HCT116 (cell line): ENCODE data around the gene ARID5B. TPM values are rescaled to one million over a fixed set of nuclear protein-coding genes. Genes with fewer than 3 reads are reported as not detected.

ENCODE experiments used
- ATAC-seq: fragments of 200-7000 bp; cut with Tn5 transposase; 2 replicates; pipeline ENCODE4 v1.9.1; 2020; ENCODE audit warnings: mild to moderate bottlenecking, moderate library complexity
- BruUV-seq: library from RNA; stranded (reverse); fragments of 400-500 nt; replicated peaks from 2 replicates; lab custom pipeline; 2021; lab: Mats Ljungman, UMichigan
- CTCF ChIA-PET: fragments of 300-600 bp; sonication (Branson Sonifier 250); formaldehyde crosslinking; loops from one replicate; lab custom pipeline; 2021; ENCODE audit warnings: antibody characterized with exemption; lab: Charles Lee
- POLR2A ChIA-PET: fragments of 300-600, 350-600 bp; sonication (Branson Sonifier 250); formaldehyde crosslinking; loops from one replicate; lab custom pipeline; 2021; ENCODE audit warnings: antibody characterized with exemption; lab: Charles Lee
- RAD21 ChIA-PET, 2 experiments: fragments of 300-600 bp; sonication (Branson Sonifier 250); formaldehyde crosslinking; loops; one replicate each; lab custom pipeline; 2023; ENCODE audit warnings: low total read pairs in 2 of 2; ENCODE audit not compliant: uncharacterized antibody in 2 of 2, unreplicated experiment in 2 of 2, low non-redundant PET in 1 of 2; lab: Charles Lee
- DNase-seq: peaks from one replicate; pipeline ENCODE4 v3.0.0-alpha.2; 2010; ENCODE audit warnings: low read depth, low spot score
- H2AFZ ChIP-seq: fragments of 200-600 bp; shearing (Covaris generic), sonication (generic); 2 replicates; pipeline ENCODE4 v1.6.1; 2017; ENCODE audit warnings: low read depth, mixed run types, mixed read lengths, antibody characterized with exemption, low read length; ENCODE audit not compliant: poor library complexity, severe bottlenecking
- H3K27ac ChIP-seq: 2 replicates; pipeline ENCODE4 v1.5.1; 2012; ENCODE audit warnings: low read depth, low read length
- H3K27me3 ChIP-seq: fragments of 200-600 bp; sonication (generic); 2 replicates; pipeline ENCODE4 v1.6.1; 2016; ENCODE audit warnings: mixed run types, low read length, mixed read lengths; ENCODE audit not compliant: insufficient read depth
- H3K36me3 ChIP-seq, 2 experiments: fragments of 200-500 bp in 1 of 2; fragments of 200-600 bp in 1 of 2; sonication (Bioruptor generic) in 1 of 2; sonication (generic) in 1 of 2; 2 replicates each; pipeline versions ENCODE4 v1.5.1 to v1.6.1; 2014 to 2016; ENCODE audit warnings: low read length in 2 of 2, inconsistent platforms in 1 of 2, mixed read lengths in 1 of 2, mixed run types in 1 of 2; ENCODE audit not compliant: insufficient read depth in 2 of 2, control insufficient read depth in 1 of 2
- H3K4me1 ChIP-seq, 2 experiments: fragments of 200-600 bp in 1 of 2; sonication (generic) in 1 of 2; 2 replicates each; pipeline versions ENCODE4 v1.5.1 to v1.6.1; 2012 to 2017; ENCODE audit warnings: low read length in 2 of 2, inconsistent platforms in 1 of 2, mild to moderate bottlenecking in 1 of 2, mixed read lengths in 1 of 2, mixed run types in 1 of 2, moderate library complexity in 1 of 2; ENCODE audit not compliant: insufficient read depth in 2 of 2, control insufficient read depth in 1 of 2
- H3K4me2 ChIP-seq: fragments of 200-600 bp; sonication (generic); 2 replicates; pipeline ENCODE4 v1.6.1; 2017; ENCODE audit warnings: mixed run types, low read length, mixed read lengths
- H3K4me3 ChIP-seq, 2 experiments: fragments of 200-600 bp in 1 of 2; sonication (generic) in 1 of 2; replicated peaks in 1 of 2; 2 replicates each; pipeline ENCODE4 v1.5.1; 2011 to 2016; ENCODE audit warnings: low read length in 2 of 2, control low read depth in 1 of 2, low read depth in 1 of 2, mild to moderate bottlenecking in 1 of 2, mixed read lengths in 1 of 2, mixed run types in 1 of 2
- H3K79me2 ChIP-seq: fragments of 200-600 bp; sonication (generic); 2 replicates; pipeline ENCODE4 v1.6.1; 2017; ENCODE audit warnings: mild to moderate bottlenecking, mixed run types, low read length, moderate library complexity, mixed read lengths; ENCODE audit not compliant: insufficient read depth
- H3K9ac ChIP-seq: fragments of 200-600 bp; sonication (generic); 2 replicates; pipeline ENCODE4 v1.6.1; 2016; ENCODE audit warnings: low read length, mixed read lengths
- H3K9me2 ChIP-seq: fragments of 200-600 bp; sonication (generic), shearing (Covaris generic); 2 replicates; pipeline ENCODE4 v1.6.1; 2017; ENCODE audit warnings: mixed run types, mild to moderate bottlenecking, moderate library complexity; ENCODE audit not compliant: insufficient read depth
- H3K9me3 ChIP-seq, 2 experiments: fragments of 200-500 bp in 1 of 2; fragments of 200-600 bp in 1 of 2; sonication (Bioruptor generic) in 1 of 2; sonication (generic) in 1 of 2; 2 replicates each; pipeline ENCODE4 v1.6.1; 2014 to 2017; ENCODE audit warnings: low read length in 2 of 2, mixed read lengths in 2 of 2, inconsistent platforms in 1 of 2, low read depth in 1 of 2, mild to moderate bottlenecking in 1 of 2, mixed run types in 1 of 2, moderate library complexity in 1 of 2; ENCODE audit not compliant: control insufficient read depth in 1 of 2, insufficient read depth in 1 of 2
- H4K20me1 ChIP-seq: fragments of 200-600 bp; sonication (generic), shearing (Covaris generic); 2 replicates; pipeline ENCODE4 v1.6.1; 2017; ENCODE audit warnings: mixed run types, mild to moderate bottlenecking, moderate library complexity; ENCODE audit not compliant: insufficient read depth
- ATF3 ChIP-seq: IDR thresholded peaks from 2 replicates; pipeline ENCODE4 v1.6.1; 2012
- CEBPB ChIP-seq: IDR thresholded peaks from 2 replicates; pipeline ENCODE4 v1.6.1; 2012; ENCODE audit warnings: low read depth
- CTCF ChIP-seq, 3 experiments: fragments of 200-600 bp in 1 of 3; sonication (generic) in 1 of 3; IDR thresholded peaks in 2 of 3; conservative IDR thresholded peaks in 1 of 3; 2 replicates each; pipeline ENCODE4 v1.5.1; 2012 to 2017; ENCODE audit warnings: low read depth in 2 of 3, low read length in 2 of 3, antibody characterized with exemption in 1 of 3, borderline replicate concordance in 1 of 3, control low read depth in 1 of 3, mild to moderate bottlenecking in 1 of 3, mixed read lengths in 1 of 3, mixed run types in 1 of 3, moderate library complexity in 1 of 3; ENCODE audit not compliant: insufficient read depth in 1 of 3
- ELF1 ChIP-seq: IDR thresholded peaks from 2 replicates; pipeline ENCODE4 v1.6.1; 2012; ENCODE audit warnings: low read depth, borderline replicate concordance
- EZH2 ChIP-seq: fragments of 200-600 bp; sonication (generic); IDR thresholded peaks from 2 replicates; pipeline ENCODE4 v1.6.1; 2017; ENCODE audit warnings: antibody characterized with exemption, mixed run types
- EZH2phosphoT487 ChIP-seq: fragments of 200-600 bp; IDR thresholded peaks from 2 replicates; pipeline ENCODE4 v1.6.1; 2018; ENCODE audit warnings: antibody characterized with exemption, borderline replicate concordance
- JUND ChIP-seq: IDR thresholded peaks from 2 replicates; pipeline ENCODE4 v1.6.1; 2012
- RAD21 ChIP-seq: IDR thresholded peaks from 2 replicates; pipeline ENCODE4 v1.6.1; 2012; ENCODE audit warnings: low read depth, mild to moderate bottlenecking
- SIN3A ChIP-seq: IDR thresholded peaks from 2 replicates; pipeline ENCODE4 v1.6.1; 2012; ENCODE audit warnings: low read depth
- SP1 ChIP-seq: IDR thresholded peaks from 2 replicates; pipeline ENCODE4 v1.6.1; 2012; ENCODE audit warnings: low read depth
- ZFX ChIP-seq: fragments of 450-650 bp; IDR thresholded peaks from 2 replicates; pipeline ENCODE4 v1.6.1; 2017
- intact Hi-C: fragments of 100-400 bp; cut with micrococcal nuclease; formaldehyde crosslinking; loops from 2 replicates; pipeline ENCODE4 v1.10.0; 2022
- total RNA-seq: library from RNA; stranded (reverse); gene quantifications from one replicate; pipeline ENCODE4 v1.2.1, GENCODE V29; 2021; ENCODE audit not compliant: unreplicated experiment

The ARID5B gene
- total RNA-seq, 1 experiment from 2014 or later, result 4.7 TPM

GRCh38 chr10:61957806-61958205 lies 56.3 kb downstream of the ARID5B start:
- DNase-seq (no peak), ATAC-seq (no peak)
- intact Hi-C loops, result no loop called here
- no peaks in the 10 kb centered on the region for H4K20me1 ChIP-seq
- ChIA-PET RAD21 (no interaction called here), CTCF (no interaction called here), POLR2A (no interaction called here)
- no TSS peak for BruUV-seq
- H3K4me2 ChIP-seq, result no peak overlapping the region
- no peaks in the 10 kb centered on the region for H3K9me3 ChIP-seq
- H3K4me3 ChIP-seq, result no peak overlapping the region
- H3K79me2 ChIP-seq, result no peaks in the 10 kb centered on the region
- no peak overlapping the region for H2AFZ ChIP-seq
- H3K9me2 ChIP-seq, result no peaks in the 10 kb centered on the region
- no peak for TF ChIP-seq CEBPB
- TF ChIP-seq JUND, result no peak
- TF ChIP-seq SP1, result no peak
- TF ChIP-seq CTCF (IDR thresholded peaks at IDR 0.05 in 2 of 3, conservative IDR thresholded peaks at IDR 0.05 in 1 of 3; ENCODE audit: borderline replicate concordance in 1 of 3, insufficient read depth in 1 of 3, low read depth in 2 of 3, low read length in 2 of 3), result no peak
- TF ChIP-seq EZH2phosphoT487, result no peak
- TF ChIP-seq RAD21, result no peak
- no peak for TF ChIP-seq ELF1
- TF ChIP-seq EZH2, result no peak
- no peak for TF ChIP-seq SIN3A
- no peak for TF ChIP-seq ZFX
- no peak for TF ChIP-seq ATF3
- H3K4me1 ChIP-seq, result no peaks in the 10 kb centered on the region
- H3K27me3 ChIP-seq, result no peaks in the 10 kb centered on the region
- no peak overlapping the region for H3K9ac ChIP-seq
- H3K36me3 ChIP-seq, result 0 out of 4 replicates have a peak, but pooled peaks cover 0 to 2% of the 10 kb centered on the region in 2 experiments
- H3K27ac ChIP-seq, result no peak overlapping the region
